Fibroblast of the conjunctiva (primary cell): ENCODE data around the gene DIP2C.
"Not testable (repeated sequence)": the region's sequence is repeated elsewhere in the genome, so short reads cannot be mapped to it uniquely, and the experiment has no call there.

ENCODE experiments used
- DNase-seq: peaks from one replicate; pipeline ENCODE4 v3.0.0-alpha.2; 2010; ENCODE audit warnings: low read depth

Gene DIP2C

GRCh38 chr10:534047-534566 is 155.4 kb downstream of the DIP2C start:
- no peak for DNase-seq

- no peak for DNase-seq
Measured at GRCh38 chr10:533611-534010, 155.9 kb downstream of the DIP2C start.

GRCh38 chr10:533186-533585 is 156.3 kb downstream of the DIP2C start:
- DNase-seq, result no peak

- DNase-seq, result not testable (repeated sequence)
Measured at GRCh38 chr10:532331-532730, 157.1 kb downstream of the DIP2C start.

GRCh38 chr10:531541-531940 is 157.9 kb downstream of the DIP2C start:
- no peak for DNase-seq

DNA sequence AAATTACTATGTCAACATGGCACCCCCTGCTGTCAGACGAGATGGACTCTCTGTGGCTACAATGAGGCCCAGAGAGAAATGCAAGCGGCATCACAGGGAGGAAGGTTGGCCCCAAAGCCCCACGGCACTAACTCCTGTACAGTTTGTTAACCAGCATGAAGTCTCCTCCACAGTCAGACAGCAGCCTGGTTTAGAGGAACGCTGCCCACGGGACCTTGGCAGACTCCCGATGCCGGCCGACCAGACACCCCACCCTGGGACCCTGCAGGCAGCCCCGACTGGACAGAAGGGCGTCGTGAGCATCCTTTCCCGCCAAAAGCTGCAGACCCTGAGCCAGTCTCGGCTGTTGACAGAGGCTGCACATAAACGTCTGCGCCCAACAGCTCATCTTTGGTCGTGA is 158.8 kb downstream of the DIP2C start:
- no peak for DNase-seq

DNA sequence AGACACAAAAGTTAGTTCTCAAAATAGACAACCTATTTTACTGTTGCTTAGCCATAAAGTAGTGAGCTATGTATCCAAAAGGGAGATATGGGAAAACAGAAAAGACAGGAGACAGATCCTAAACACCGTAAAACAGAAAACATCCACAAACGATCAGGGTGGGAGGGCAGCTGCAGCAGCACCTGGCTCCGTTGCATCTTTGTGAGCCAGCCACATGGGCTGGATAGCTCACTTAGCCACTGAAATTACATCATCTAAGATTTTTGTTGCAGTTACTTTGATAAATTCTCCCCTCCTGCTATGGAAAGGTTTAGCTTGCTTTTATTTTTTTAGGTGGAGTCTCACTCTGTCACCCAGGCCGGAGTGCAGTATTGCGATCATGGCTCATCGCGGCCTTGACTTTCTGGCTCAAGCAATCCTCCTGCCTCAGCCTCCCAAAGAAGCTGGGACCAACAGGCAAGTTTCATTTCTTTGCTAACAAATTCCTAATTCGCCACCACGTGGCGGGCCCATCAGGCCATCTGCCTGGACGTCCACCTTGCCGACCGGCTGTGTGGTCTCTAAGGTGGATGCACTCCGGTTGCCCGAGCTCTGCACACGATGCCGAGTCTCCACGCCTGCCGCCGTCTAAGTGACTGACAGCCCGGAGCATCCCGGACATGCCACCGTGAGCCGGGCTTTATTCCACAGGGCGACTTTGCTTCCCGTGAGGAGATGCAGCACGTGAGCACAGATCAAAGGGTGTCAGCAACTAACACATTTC is 159.8 kb downstream of the DIP2C start:
- DNase-seq, result no peak

- DNase-seq, result no peak
Measured at GRCh38 chr10:528173-529165, 161.0 kb downstream of the DIP2C start.

GRCh38 chr10:527416-527815 is 162.1 kb downstream of the DIP2C start:
- peak; percentile 24 for DNase-seq

DNA sequence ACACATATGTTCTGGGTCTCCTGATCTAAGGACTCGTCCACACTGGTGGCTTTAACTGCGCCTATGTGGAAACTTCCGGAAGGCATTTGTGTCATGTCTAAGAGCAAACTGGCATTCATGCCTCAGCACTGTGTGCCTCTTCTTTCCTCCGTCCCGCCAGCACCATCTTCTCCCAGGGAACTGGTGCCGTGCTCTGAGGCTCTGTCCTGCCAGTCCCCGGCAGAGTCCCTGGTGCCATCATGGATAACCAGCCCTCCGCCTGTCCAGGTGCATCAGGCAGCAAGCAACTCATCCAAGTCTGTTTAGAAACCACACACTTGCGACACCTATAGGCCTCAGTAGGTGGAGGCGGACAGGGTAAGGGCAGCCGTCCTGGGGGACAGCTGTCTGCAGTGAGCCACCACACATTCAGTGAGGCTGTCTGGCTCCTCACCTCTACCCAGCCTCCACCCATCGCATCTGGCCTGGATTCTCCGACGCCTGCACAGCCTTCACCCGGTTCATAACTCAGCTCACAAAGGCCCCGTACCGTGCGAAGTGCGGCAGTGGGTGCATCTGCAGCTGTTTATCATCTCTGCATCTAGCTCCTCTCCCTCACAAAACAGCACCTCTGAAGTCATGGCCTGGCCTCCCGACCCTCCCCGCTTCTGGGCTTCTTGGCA is 162.7 kb downstream of the DIP2C start:
- DNase-seq, result no peak

- no peak for DNase-seq
Measured at GRCh38 chr10:525565-526315, 163.7 kb downstream of the DIP2C start.

- DNase-seq, result no peak
Measured at GRCh38 chr10:523925-524324, 165.5 kb downstream of the DIP2C start.

DNA sequence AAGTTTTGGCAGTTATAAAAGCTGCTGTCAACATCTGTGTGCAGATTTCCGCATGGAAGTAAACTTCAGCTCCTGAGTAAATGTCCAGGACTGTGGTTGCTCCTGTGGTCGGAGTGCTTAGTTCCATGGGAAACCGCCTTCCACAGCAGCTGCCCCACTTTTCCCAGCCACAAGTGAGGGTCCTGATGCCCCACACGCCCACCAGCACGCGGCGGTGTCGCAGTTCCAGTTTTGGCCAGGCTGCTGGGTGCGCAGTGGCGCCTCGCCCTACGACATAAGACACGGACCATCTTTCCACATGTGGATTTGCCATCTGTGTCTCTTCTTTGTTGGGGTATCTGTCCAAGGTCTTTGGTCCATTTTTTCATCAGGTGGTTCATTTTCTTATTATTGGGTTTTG is 167.1 kb downstream of the DIP2C start:
- no peak for DNase-seq

- no peak for DNase-seq
Measured at GRCh38 chr10:521261-522250, 167.9 kb downstream of the DIP2C start.

DNA sequence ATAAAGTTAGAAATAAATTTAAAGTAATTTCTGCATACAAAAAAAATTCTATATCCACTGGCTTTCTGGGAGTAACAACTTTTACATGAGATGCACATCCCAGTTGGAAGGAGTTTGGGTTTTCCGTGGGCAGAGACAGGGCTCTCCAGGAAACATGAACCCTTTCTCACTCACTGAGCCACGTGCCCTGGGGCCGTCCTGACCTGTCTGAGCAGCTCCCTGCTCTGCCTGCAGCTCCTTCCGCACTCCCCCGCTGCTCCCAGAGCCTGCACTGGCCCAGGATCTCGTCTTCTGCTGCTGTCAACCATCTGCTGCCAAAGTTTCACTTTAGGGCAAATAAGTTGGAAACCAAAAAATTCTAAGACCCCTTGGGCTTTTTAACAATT is 169.1 kb downstream of the DIP2C start:
- no peak for DNase-seq

- DNase-seq, result no peak
Measured at GRCh38 chr10:519716-520401, 169.6 kb downstream of the DIP2C start.

- no peak for DNase-seq
Measured at GRCh38 chr10:519055-519715, 170.3 kb downstream of the DIP2C start.

- no peak for DNase-seq
Measured at GRCh38 chr10:517872-518475, 171.5 kb downstream of the DIP2C start.
